Parathyroid adenoma (tissue), 2 donors: ENCODE results near the gene GPX6.

Source experiments
- H2AFZ ChIP-seq: fragments of 300-600 bp; sonication (generic); one replicate; pipeline ENCODE4 v1.7.0; 2017; ENCODE audit warnings: antibody characterized with exemption, mild to moderate bottlenecking
- H3K27ac ChIP-seq: fragments of 300-600 bp; sonication (generic); one replicate; pipeline ENCODE4 v1.7.0; 2017
- H3K27me3 ChIP-seq: fragments of 300-600 bp; sonication (generic); one replicate; pipeline ENCODE4 v1.7.0; 2017; ENCODE audit warnings: low read length; ENCODE audit not compliant: control insufficient read depth, insufficient read depth
- H3K36me3 ChIP-seq: fragments of 300-600 bp; sonication (generic); one replicate; pipeline ENCODE4 v1.7.0; 2017; ENCODE audit warnings: low read length; ENCODE audit not compliant: control insufficient read depth, insufficient read depth
- H3K4me1 ChIP-seq: fragments of 300-600 bp; sonication (generic); one replicate; pipeline ENCODE4 v1.7.0; 2017; ENCODE audit warnings: control low read depth
- H3K4me2 ChIP-seq: fragments of 300-600 bp; sonication (generic); one replicate; pipeline ENCODE4 v1.7.0; 2017; ENCODE audit warnings: low read length
- H3K4me3 ChIP-seq: fragments of 300-600 bp; sonication (generic); one replicate; pipeline ENCODE4 v1.7.0; 2017; ENCODE audit warnings: low read depth, low read length
- H3K79me2 ChIP-seq: fragments of 300-600 bp; sonication (generic); one replicate; pipeline ENCODE4 v1.7.0; 2017; ENCODE audit warnings: control low read depth
- H3K9ac ChIP-seq: fragments of 300-600 bp; sonication (generic); one replicate; pipeline ENCODE4 v1.7.0; 2017; ENCODE audit warnings: mild to moderate bottlenecking
- H3K9me3 ChIP-seq: fragments of 300-600 bp; sonication (generic); one replicate; pipeline ENCODE4 v1.7.0; 2017; ENCODE audit warnings: low read length; ENCODE audit not compliant: control insufficient read depth
- CTCF ChIP-seq: fragments of 300-600 bp; sonication (generic); IDR thresholded peaks from one replicate; pipeline ENCODE4 v1.7.0; 2017; ENCODE audit warnings: antibody characterized with exemption, mild to moderate bottlenecking
- donor health status: primary hyperparathyroidism.

Gene GPX6

GRCh38 chr6:28501259-28501658 is 14.3 kb downstream of the GPX6 start:
- H3K9me3 ChIP-seq, result no peaks in the 10 kb centered on the region
- H3K4me2 ChIP-seq, result no peak overlapping the region
- H3K9ac ChIP-seq, result no peak overlapping the region
- no peak for TF ChIP-seq CTCF
- no peak overlapping the region for H3K4me3 ChIP-seq
- H3K79me2 ChIP-seq, result no peaks in the 10 kb centered on the region
- no peak overlapping the region for H3K27ac ChIP-seq
- no peaks in the 10 kb centered on the region for H3K36me3 ChIP-seq
- no peak overlapping the region for H2AFZ ChIP-seq
- no peaks in the 10 kb centered on the region for H3K27me3 ChIP-seq
- H3K4me1 ChIP-seq, result no peaks in the 10 kb centered on the region

GRCh38 chr6:28497893-28498292 is 17.7 kb downstream of the GPX6 start:
- Histone ChIP-seq H3K4me1 (no peaks in the 10 kb centered on the region), H3K9me3 (no peaks in the 10 kb centered on the region), H3K27me3 (no peaks in the 10 kb centered on the region), H3K4me2 (no peak overlapping the region), H3K4me3 (no peak overlapping the region), H3K36me3 (no peaks in the 10 kb centered on the region), H3K27ac (no peak overlapping the region), H3K9ac (no peak overlapping the region), H2AFZ (no peak overlapping the region), H3K79me2 (no peaks in the 10 kb centered on the region)
- TF ChIP-seq CTCF, result no peak

- no peak overlapping the region for H3K4me2 ChIP-seq
- no peak overlapping the region for H3K4me3 ChIP-seq
- no peak overlapping the region for H3K27ac ChIP-seq
- H3K9me3 ChIP-seq, result no peaks in the 10 kb centered on the region
- H3K9ac ChIP-seq, result no peak overlapping the region
- no peaks in the 10 kb centered on the region for H3K79me2 ChIP-seq
- H3K4me1 ChIP-seq, result no peaks in the 10 kb centered on the region
- H3K27me3 ChIP-seq, result no peaks in the 10 kb centered on the region
- no peak for TF ChIP-seq CTCF
- no peaks in the 10 kb centered on the region for H3K36me3 ChIP-seq
- H2AFZ ChIP-seq, result no peak overlapping the region
Measured at GRCh38 chr6:28497306-28497705, 18.3 kb downstream of the GPX6 start.

GRCh38 chr6:28496099-28496779 is 19.4 kb downstream of the GPX6 start:
- no peak for TF ChIP-seq CTCF
- Histone ChIP-seq H2AFZ (no peak overlapping the region), H3K4me3 (no peak overlapping the region), H3K4me2 (no peak overlapping the region), H3K4me1 (no peaks in the 10 kb centered on the region), H3K9me3 (no peaks in the 10 kb centered on the region), H3K79me2 (no peaks in the 10 kb centered on the region), H3K27me3 (no peaks in the 10 kb centered on the region), H3K27ac (no peak overlapping the region), H3K9ac (no peak overlapping the region), H3K36me3 (no peaks in the 10 kb centered on the region)

GRCh38 chr6:28491984-28492317 is 23.6 kb downstream of the GPX6 start:
- Histone ChIP-seq H3K4me1 (no peaks in the 10 kb centered on the region), H3K9me3 (no peaks in the 10 kb centered on the region), H3K36me3 (no peaks in the 10 kb centered on the region), H3K9ac (no peak overlapping the region), H3K79me2 (no peaks in the 10 kb centered on the region), H3K4me3 (no peak overlapping the region), H3K27me3 (no peaks in the 10 kb centered on the region), H3K27ac (no peak overlapping the region), H3K4me2 (no peak overlapping the region), H2AFZ (no peak overlapping the region)
- TF ChIP-seq CTCF, result no peak
